ENCODE data around the gene ELP1.

The ELP1 gene

DNA sequence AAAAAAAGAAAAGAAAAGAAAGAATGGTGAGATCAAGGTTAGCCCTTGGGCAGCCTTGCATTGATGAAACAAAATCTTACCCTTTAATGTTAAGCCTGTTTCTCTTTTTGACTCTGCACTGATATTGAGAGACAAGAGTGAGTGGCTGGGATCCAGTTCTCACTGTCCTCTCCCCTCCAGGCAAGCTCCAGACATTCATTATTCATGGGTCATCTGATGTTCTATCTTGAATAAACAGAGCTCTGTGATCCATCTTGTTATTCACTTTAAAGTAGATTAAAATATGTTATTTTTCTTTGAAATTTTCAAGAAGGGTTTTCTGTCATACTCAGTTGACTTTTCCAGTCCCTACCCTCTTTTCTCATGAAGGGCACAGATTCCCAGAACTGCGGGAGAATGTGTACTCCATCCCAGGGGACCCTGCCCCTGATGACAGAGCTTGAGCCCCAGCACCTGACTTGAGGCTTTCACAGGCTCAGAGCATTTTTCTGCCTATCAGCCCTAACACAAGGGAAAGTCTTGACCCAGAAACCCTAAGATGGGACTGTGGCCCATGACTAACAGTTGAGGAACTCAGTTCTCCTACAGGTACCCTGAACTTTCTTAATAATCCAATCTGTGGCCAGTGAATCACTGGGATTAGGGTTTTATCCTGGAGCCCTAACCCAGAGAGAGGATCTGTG is 102.3 kb downstream of the ELP1 start:
- DNase-seq (ENCODE audit: low read depth in 2 of 2, low spot score in 1 of 2) = no peak

DNA sequence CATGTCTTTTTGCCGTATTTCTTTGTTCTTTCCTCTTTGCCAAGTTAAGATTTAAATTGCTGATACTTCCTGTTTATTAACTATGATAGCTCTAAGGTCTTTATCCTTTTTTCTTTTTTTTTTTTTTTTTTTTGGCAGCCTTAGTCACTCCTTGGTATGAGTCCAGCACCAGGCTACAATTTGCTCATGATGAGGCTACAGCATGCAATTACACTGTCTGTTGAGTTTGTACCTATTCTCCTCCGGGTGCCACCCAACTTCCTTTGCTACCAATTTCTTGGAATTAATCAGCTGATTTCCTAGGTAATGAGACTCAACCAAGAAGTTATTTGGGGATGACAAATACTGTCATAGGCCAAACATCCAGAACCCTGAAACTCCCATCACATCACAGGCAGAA is 103.7 kb downstream of the ELP1 start:
- no peak for DNase-seq (ENCODE audit: low read depth in 2 of 2, low spot score in 1 of 2)

DNA sequence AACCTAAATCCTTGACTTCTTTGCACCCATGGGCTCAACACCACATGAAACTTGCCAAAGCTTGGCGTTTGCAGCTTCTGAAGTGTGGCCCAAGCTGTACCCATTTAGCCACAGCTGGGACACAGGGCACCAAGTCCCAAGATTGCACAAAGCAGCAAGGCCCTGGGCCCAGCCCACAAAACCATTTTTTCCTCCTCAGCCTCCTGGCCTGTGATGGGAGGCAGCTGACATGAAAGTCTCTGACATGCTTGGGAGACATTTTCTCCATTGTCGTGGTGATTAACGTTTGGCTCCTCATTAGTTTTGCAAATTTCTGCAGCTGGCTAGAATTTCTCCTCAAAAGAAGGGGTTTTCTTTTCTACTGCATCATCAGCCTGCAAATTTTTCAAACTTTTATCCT is 110.1 kb downstream of the ELP1 start:
- no peak for DNase-seq (ENCODE audit: low read depth in 2 of 2, low spot score in 1 of 2)

Measured in stimulated activated CD8-positive, alpha-beta memory T cell treated with anti-CD3 and anti-CD28 coated beads, Interleukin-4, amount 100 ng/mL, for 4 hours (primary cell).